Panc1 (cell line): Measurements from ENCODE around the gene DMBX1. TPM values are rescaled to one million over a fixed set of nuclear protein-coding genes. Genes with fewer than 3 reads are reported as not detected.

Source experiments
- ATAC-seq: fragments of 200-7000 bp; cut with Tn5 transposase; 2 replicates; pipeline ENCODE4 v1.9.1; 2020; ENCODE audit warnings: mild to moderate bottlenecking, moderate library complexity
- BruUV-seq: library from RNA; stranded (reverse); fragments of 400-500 nt; replicated peaks from 2 replicates; lab custom pipeline; 2021; lab: Mats Ljungman, UMichigan
- CTCF ChIA-PET: fragments of 300-600 bp; sonication (Branson Sonifier 250); formaldehyde crosslinking; loops from one replicate; lab custom pipeline; 2022; ENCODE audit warnings: antibody characterized with exemption; lab: Charles Lee
- POLR2A ChIA-PET: fragments of 300-600 bp; sonication (Branson Sonifier 250); formaldehyde crosslinking; loops from one replicate; lab custom pipeline; 2022; ENCODE audit warnings: antibody characterized with exemption; lab: Charles Lee
- DNase-seq: peaks from one replicate; pipeline ENCODE4 v3.0.0-alpha.2; 2010; ENCODE audit warnings: low read depth, low spot score
- H3K27ac ChIP-seq: 2 replicates; pipeline ENCODE4 v1.5.1; 2011; ENCODE audit warnings: mild to moderate bottlenecking, low read length, inconsistent platforms
- H3K27me3 ChIP-seq: fragments of 200-500 bp; sonication (Bioruptor generic); 2 replicates; pipeline ENCODE4 v1.6.0; 2014; ENCODE audit warnings: low read length, inconsistent platforms; ENCODE audit not compliant: control insufficient read depth, insufficient read depth
- H3K36me3 ChIP-seq: fragments of 200-500 bp; sonication (Bioruptor generic); 2 replicates; pipeline ENCODE4 v1.5.1; 2014; ENCODE audit warnings: inconsistent platforms, mild to moderate bottlenecking, low read length, moderate library complexity; ENCODE audit not compliant: control insufficient read depth, insufficient read depth
- H3K4me1 ChIP-seq: 2 replicates; pipeline ENCODE4 v1.5.1; 2011; ENCODE audit warnings: inconsistent platforms, mild to moderate bottlenecking, low read length, moderate library complexity; ENCODE audit not compliant: control insufficient read depth, insufficient read depth
- H3K4me3 ChIP-seq, 2 experiments: 2 replicates each; pipeline ENCODE4 v1.5.1; 2011 to 2012; ENCODE audit warnings: low read depth in 2 of 2, low read length in 2 of 2, mild to moderate bottlenecking in 2 of 2, inconsistent platforms in 1 of 2, moderate library complexity in 1 of 2
- H3K9me3 ChIP-seq: fragments of 200-500 bp; sonication (Bioruptor generic); 2 replicates; pipeline ENCODE4 v1.5.1; 2014; ENCODE audit warnings: low read depth, mild to moderate bottlenecking, inconsistent platforms, low read length, moderate library complexity; ENCODE audit not compliant: control insufficient read depth, insufficient read depth
- CTCF ChIP-seq: fragments of 450-650 bp; IDR thresholded peaks from 2 replicates; pipeline ENCODE4 v1.5.1; 2017; ENCODE audit warnings: mild to moderate bottlenecking
- POLR2AphosphoS5 ChIP-seq: IDR thresholded peaks from 2 replicates; pipeline ENCODE4 v1.6.1; 2012; ENCODE audit warnings: mild to moderate bottlenecking, low read depth, low read length, moderate library complexity
- REST ChIP-seq, 2 experiments: IDR thresholded peaks; 2 replicates each; pipeline ENCODE4 v1.6.1; 2011 to 2012; ENCODE audit warnings: low read depth in 2 of 2, control low read depth in 1 of 2, low read length in 1 of 2, mild to moderate bottlenecking in 1 of 2, moderate library complexity in 1 of 2; ENCODE audit not compliant: insufficient read depth in 1 of 2
- SIN3A ChIP-seq: IDR thresholded peaks from 2 replicates; pipeline ENCODE4 v1.6.1; 2012; ENCODE audit warnings: low read depth, mild to moderate bottlenecking, low read length, moderate library complexity, borderline replicate concordance; ENCODE audit not compliant: insufficient read depth
- TCF7L2 ChIP-seq: IDR thresholded peaks from 2 replicates; pipeline ENCODE4 v1.6.1; 2011; ENCODE audit warnings: mild to moderate bottlenecking, low read depth, low read length, inconsistent platforms
- in situ Hi-C: cut with HindIII; loops from 2 replicates; pipeline ENCODE4 v1.10.0; 2016; ENCODE audit warnings: low sequenced_read_pairs, low pct_unique_long_range_greater_than_20kb
- intact Hi-C: fragments of 100-400 bp; cut with micrococcal nuclease; formaldehyde crosslinking; loops from one replicate; pipeline ENCODE4 v1.10.0; 2022; ENCODE audit not compliant: unreplicated experiment
- total RNA-seq: library from RNA; stranded (reverse); gene quantifications from one replicate; pipeline ENCODE4 v1.2.1, GENCODE V29; 2021; ENCODE audit not compliant: unreplicated experiment

DMBX1 gene
- total RNA-seq, 1 experiment from 2014 or later: 0.05 TPM

GRCh38 chr1:46442317-46443161, 47.1 kb upstream of the DMBX1 start:
- H3K4me3 ChIP-seq: peak overlapping the region; percentile 37 to 57
- BruUV-seq: no TSS peak
- ATAC-seq (peak; percentile 87), DNase-seq (peak; percentile 55)
- no peak overlapping the region for H3K27ac ChIP-seq
- H3K9me3 ChIP-seq: no peaks in the 10 kb centered on the region
- no peaks in the 10 kb centered on the region for H3K36me3 ChIP-seq
- in situ Hi-C loops (no loop called here), intact Hi-C loops (no loop called here)
- CTCF ChIA-PET: interaction anchor here (0.6 to 1.1 kb wide), 7 partner anchors 20 to 509 kb away, joined by 3 to 5 read pairs (median 3); a partner anchor contains a TSS
- no peaks in the 10 kb centered on the region for H3K27me3 ChIP-seq
- TF ChIP-seq POLR2AphosphoS5: no peak
- no peak for TF ChIP-seq SIN3A
- TF ChIP-seq CTCF: peak; percentile 98
- TF ChIP-seq REST (IDR thresholded peaks at IDR 0.05; ENCODE audit: insufficient read depth in 1 of 2, low read depth in 2 of 2, low read length in 1 of 2): no peak
- TF ChIP-seq TCF7L2: no peak
- POLR2A ChIA-PET: no interaction called here
- peaks cover 7% of the 10 kb centered on the region; the same call in 1 of the 2 replicates for H3K4me1 ChIP-seq

- no peak for TF ChIP-seq TCF7L2
- TF ChIP-seq CTCF: no peak
- no peak for TF ChIP-seq SIN3A
- TF ChIP-seq POLR2AphosphoS5: no peak
- no peak for TF ChIP-seq REST (IDR thresholded peaks at IDR 0.05; ENCODE audit: insufficient read depth in 1 of 2, low read depth in 2 of 2, low read length in 1 of 2)
- BruUV-seq: no TSS peak
- no peak overlapping the region for H3K4me3 ChIP-seq
- POLR2A ChIA-PET: no interaction called here
- no peaks in the 10 kb centered on the region for H3K27me3 ChIP-seq
- ATAC-seq (no peak), DNase-seq (no peak)
- in situ Hi-C loops: no loop called here
- peaks cover 7% of the 10 kb centered on the region; the same call in 1 of the 2 replicates for H3K4me1 ChIP-seq
- H3K27ac ChIP-seq: no peak overlapping the region
- H3K9me3 ChIP-seq: no peaks in the 10 kb centered on the region
- intact Hi-C loops: no loop called here
- H3K36me3 ChIP-seq: no peaks in the 10 kb centered on the region
- CTCF ChIA-PET: interaction anchor here (0.8 kb wide), 1 partner anchor 125 kb away, joined by 3 read pairs; no protein-coding TSS in a partner anchor
Observed at GRCh38 chr1:46444466-46444865, 45.2 kb upstream of the DMBX1 start.
